ENCODE results near the gene CTNNA2.

The CTNNA2 gene

GRCh38 chr2:79846878-79847277 lies 334.0 kb downstream of the CTNNA2 start:
- no peak for FAIRE-seq
- no peak for DNase-seq (ENCODE audit: low spot score)

DNA sequence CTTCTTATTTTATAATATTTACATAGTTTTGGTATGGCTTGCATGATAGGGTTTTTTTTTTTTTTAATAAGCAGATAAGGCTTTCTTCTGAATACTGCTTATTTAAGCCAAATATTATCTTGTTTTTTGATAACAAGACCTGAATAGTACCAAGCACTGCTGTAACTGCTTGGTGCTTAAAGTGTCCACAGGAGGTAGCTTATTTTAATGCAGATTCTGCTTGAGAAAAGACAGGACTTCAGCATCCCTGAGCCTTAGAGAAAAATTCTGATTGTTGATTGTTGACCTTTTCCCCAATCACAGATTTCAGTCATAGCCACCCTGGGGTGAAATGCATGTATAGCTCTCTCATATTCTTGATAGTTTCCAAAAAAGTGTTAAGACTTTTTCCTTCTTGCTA lies 336.4 kb downstream of the CTNNA2 start:
- no peak for DNase-seq (ENCODE audit: low spot score)
- FAIRE-seq = no peak

DNA sequence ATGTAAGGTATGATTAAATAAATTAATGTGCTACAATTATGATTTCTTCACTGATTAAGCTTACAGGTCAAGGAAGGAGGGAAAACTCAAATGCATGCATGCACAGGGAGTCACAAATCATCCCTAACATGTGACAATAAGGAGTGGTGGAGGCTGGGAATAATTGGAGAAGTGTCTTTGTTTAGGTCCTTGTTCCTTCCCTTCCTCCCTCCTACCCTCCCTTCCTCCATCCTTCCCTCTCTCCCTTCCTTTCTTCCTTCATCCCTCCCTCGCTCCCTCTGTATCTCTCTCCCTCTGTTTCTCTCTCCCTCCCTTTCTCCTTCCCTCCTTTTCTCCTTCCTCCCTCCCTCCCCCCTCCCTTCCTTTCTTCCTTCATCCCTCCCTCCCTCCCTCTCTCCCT lies 337.1 kb downstream of the CTNNA2 start:
- DNase-seq (ENCODE audit: low spot score) = no peak
- no peak for FAIRE-seq

DNA sequence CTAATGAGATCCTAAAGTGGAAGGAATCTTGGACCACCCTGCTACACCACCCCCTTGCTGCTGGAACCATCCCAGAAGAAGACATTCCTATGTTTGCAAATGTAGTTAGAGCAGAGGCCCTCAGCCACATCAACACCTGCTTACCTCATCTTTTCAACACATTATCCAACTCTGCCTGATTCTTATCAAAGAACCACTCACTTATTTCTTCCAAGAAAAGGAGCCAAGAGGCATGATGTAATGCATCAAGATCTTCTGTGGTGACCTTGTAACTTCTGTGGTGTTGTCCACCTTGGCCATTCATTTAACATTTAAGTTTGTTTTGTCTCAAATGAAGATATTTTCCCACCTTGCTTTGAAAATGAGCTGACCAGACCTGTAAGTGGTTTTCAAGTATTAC lies 338.1 kb downstream of the CTNNA2 start:
- no peak for DNase-seq (ENCODE audit: low spot score)
- FAIRE-seq = no peak

DNA sequence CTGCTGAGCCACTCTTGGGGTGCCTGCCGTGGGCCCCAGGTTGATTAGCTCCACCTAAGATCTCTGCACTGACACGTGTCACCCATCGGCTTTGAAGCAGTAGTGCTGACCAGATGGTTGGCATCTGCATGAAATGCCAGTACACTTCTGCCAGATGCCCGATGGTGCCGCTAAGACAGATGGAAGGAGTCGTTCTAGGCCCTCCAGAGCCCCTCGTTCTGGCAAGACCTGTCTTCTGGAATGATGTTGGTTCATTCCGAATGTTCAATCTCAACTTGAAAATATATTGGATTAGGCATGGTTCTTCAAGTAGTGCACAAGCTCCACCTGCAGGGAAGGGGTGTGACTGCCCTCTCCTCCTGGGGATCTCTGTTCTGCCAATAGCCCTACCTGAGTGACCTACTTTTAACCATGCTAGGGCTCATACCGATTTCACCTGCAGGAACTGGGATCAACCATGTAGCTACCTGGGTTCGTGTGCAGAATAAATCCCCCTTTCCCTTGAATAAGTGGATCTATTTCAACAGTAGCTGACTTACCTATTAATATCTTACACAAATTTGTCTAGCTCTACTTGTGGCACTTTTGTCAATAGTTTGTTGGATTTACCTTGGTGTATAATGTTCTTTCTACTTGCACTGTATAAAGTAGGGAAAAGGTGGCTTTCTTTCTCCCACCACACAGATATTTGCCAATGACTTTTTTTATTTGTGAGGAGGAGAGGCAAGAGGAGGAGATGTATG lies 342.6 kb downstream of the CTNNA2 start:
- FAIRE-seq (peak; percentile 74), DNase-seq (ENCODE audit: low spot score) (peak; percentile 38)

DNA sequence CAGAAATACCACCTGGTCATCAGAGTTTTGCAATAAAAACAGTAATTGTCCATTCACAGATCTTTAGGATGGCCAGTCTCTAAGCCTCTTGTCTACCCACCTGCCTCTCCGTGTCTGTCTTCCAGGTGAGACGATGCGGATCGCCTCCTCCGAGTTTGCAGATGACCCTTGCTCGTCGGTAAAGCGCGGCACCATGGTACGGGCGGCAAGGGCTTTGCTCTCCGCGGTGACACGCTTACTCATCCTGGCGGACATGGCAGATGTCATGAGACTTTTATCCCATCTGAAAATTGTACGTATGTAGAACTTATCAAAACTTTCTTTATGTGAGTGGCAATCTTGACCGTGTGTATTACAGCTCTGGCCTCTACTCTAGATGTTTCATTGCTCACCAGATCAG lies 345.0 kb downstream of the CTNNA2 start:
- DNase-seq (ENCODE audit: low spot score) (no peak), FAIRE-seq (no peak)

DNA sequence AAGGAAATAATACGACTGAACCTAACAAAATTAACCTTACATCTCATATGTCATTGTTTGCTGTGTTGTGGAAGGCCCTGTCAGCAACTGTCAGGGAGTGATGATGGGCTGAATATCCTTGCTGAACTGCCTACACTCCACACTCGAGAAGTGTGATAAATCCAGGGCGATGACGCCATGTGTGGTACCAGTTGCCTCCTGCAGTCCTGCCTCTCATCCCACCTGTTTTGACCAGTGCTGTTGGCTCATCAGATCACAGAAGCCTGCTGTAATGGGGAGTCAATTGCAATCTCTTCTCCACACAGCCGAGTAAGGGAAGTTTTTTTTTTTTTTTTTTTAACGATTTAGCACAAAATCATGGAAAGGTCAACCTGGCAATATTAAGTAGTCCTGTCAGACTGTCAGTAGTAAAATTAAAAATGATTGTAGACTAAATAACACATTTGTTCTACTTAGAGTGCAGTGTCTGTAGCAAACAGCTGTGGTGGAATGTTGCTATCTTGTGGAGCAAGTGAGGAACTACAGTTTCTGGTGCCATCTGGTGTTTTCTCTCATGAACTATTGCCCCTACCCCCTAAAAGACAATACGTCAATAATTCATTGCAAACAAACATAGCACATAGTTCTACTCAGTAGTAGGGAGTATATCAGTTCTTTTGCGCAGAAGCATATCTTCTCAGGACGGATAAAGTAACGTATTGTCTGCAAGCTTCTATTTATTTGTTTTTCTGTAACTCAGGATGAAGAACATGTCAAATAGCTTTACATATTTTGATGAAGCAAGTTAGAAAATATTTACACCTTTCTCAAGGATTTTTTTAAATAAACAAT lies 347.6 kb downstream of the CTNNA2 start:
- peak; percentile 54 for DNase-seq (ENCODE audit: low spot score)
- no peak for FAIRE-seq

DNA sequence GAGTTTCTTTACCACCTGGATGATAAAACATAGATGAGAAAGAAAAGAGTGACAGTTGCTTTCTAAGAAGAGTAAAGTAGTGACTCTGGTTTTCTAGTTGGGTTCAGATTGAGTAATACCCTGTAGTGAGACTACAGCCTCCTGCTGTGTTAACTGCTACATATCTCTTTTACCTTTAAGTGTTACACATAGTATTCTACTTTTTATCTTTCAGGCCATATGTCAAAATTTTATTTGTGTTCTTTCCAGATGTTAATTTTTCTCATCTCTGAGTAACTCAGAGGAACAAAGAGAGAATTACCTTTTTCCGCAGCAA lies 348.2 kb downstream of the CTNNA2 start:
- FAIRE-seq = no peak

GRCh38 chr2:79862756-79863155 lies 349.9 kb downstream of the CTNNA2 start:
- FAIRE-seq = no peak
- no peak for DNase-seq (ENCODE audit: low spot score)

More for the DNA sequence above, 348.2 kb downstream of the CTNNA2 start:
- DNase-seq (ENCODE audit: low spot score) = no peak

- FAIRE-seq = no peak
- no peak for DNase-seq (ENCODE audit: low spot score)
Measured at GRCh38 chr2:79872656-79873055, 359.8 kb downstream of the CTNNA2 start.

- no peak for FAIRE-seq
- DNase-seq (ENCODE audit: low spot score) = no peak
Measured at GRCh38 chr2:79874015-79874414, 361.2 kb downstream of the CTNNA2 start.

- FAIRE-seq (no peak), DNase-seq (ENCODE audit: low spot score) (peak; percentile 49)
Measured at GRCh38 chr2:79876430-79876829, 363.6 kb downstream of the CTNNA2 start.

GRCh38 chr2:79882548-79882947 lies 369.7 kb downstream of the CTNNA2 start:
- FAIRE-seq (no peak), DNase-seq (ENCODE audit: low spot score) (no peak)

DNA sequence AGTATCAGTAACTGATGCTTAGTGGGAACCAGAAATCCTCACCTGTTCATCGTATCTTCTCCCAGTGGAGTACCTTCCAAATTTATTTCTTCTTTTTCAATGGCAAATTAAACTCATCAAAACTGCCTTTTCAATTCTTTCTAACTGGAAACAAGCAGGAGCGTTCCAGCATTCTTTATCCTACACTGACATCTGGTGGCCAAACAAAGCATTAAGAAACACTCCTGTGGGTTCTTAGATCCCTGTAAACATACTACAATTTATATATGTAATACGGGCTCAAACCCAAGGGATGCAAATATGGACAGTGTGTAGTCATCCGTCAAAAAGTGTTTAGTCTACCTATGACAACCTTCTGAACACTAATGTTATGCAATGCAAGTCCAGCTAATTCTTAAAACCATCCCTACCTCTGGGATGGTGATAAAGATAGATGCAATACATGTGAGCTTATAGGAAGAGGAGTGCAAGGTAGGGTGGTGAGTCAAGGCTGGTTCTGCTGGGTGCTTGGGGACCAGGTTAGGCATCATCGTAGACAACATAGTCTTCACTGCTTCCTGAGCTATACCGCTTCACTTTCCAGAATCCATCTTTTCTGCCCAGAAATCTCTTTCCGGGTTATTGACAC lies 375.0 kb downstream of the CTNNA2 start:
- DNase-seq (ENCODE audit: low spot score) = peak; percentile 53
- FAIRE-seq = peak; percentile 5

DNA sequence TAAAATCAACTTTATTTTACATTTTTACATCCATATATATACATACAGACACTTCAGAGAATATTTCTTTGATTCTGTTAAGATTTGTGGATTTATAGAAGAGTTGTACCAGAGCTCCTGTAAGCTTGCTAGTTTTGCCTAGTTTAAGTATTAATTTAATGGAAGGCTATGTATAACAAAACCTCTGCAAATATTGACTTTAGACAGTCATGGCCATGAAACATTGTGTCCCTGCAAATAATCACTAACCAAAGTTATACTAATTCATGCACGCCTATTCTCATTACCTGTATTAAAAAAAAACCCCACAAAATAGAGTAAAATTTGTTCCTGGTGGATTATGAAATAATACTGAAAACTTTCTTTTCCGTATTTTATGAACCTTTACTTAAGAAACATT lies 379.3 kb downstream of the CTNNA2 start:
- DNase-seq (ENCODE audit: low spot score) (no peak), FAIRE-seq (no peak)

DNA sequence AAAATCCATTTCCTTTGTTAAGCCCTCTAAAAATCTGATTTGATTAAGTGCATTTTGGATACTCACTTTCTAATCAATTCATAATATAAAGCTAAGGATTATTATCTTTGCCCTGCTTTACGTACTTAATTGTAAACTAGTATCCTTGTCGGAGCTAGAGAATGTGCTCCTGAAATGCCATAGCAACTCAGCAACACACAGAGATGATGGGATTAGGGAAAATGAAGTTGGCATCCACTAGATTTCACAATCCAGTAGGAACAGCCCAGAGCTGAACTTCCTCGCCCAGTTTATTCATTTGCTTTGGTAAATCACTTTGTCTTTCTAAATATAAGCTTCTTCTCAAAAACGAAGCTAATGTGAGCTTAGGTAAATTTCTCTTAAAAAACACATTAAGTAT lies 386.3 kb downstream of the CTNNA2 start:
- no peak for DNase-seq (ENCODE audit: low spot score)
- no peak for FAIRE-seq

- FAIRE-seq = no peak
- no peak for DNase-seq (ENCODE audit: low spot score)
Measured at GRCh38 chr2:79901161-79901560, 388.3 kb downstream of the CTNNA2 start.

DNA sequence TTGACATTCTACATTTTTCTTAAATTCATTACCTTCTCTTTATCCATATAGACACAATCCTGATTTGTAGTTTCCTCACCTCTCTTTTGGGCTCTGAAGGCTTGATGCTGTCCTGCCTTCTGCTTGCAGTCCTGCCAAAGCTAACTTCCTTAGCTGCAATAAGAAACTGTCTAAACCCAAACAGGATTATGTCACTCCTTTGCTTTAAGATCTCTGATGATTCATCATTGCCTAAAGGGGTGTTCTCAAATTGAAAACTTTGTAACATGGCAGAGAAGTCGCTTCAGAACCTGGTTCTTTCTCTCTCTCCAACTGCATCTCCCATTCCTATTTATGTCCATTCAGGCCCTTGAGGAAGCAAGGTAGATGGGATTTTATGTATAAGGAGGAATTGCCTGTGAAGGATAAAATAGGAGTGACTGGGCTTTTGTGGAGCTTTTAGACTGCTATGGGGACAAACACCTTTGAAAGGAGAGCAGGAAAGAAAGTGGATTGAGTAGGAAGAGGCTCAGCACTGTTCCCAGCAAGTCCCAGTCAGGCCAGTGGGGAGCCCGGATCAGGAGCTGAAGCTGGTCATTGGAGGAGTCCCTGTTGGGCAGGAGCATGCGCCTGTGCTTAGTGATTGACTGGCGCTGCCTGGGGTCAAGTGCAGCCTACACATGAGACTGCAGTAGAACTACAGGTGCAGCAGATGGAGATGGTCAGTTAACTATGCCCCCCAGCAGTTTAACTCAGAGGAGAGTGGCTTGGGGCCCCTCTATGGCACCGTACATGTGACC lies 390.6 kb downstream of the CTNNA2 start:
- no peak for FAIRE-seq
- no peak for DNase-seq (ENCODE audit: low spot score)

DNA sequence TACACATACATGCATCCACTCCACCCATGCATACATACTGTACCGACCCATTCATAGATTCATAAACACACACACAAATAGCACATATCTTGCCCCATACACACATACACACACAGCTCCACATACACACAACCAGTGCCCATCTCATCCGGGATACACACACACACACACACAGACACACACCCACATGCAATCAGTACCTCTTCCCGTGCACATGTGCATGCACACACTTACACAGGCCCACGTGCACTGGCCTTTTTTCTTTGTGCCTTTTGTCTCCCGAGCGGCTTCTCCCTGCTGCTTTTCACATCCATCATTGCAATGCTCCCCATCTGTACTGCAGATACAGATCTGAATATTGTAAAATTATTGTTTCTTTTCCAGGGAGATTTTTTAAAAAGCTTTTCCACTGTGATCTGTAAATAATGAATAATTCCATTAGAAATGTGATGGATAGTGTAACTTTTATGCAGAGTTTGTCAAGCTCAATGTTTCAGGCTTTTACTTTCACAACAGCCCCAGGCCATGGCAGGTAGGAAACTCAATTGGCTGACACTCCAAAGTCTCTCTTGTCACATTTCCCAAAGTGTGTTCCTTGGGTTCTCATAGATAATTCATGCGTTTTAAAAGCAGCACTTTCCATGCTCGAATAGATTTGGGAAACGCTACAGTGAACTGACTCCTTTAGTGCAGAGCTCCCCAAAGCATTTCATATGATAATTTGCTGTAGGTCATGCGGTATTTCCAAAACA lies 393.5 kb downstream of the CTNNA2 start:
- no peak for DNase-seq (ENCODE audit: low spot score)
- FAIRE-seq = peak; percentile 20

DNA sequence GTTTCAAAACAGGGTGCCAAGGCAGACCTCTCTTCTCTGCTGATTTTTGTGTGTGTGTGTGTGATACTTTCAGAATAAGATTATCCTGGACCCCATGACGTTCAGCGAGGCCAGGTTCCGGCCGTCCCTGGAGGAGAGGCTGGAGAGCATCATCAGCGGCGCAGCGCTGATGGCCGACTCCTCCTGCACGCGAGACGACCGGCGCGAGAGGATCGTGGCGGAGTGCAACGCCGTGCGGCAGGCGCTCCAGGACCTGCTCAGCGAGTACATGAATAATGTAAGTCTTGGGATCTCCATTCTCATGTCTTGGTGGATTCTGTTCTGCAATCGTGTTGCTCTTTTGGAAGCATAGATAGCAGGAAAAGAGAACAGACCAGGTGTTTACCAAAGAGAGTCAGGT lies 396.7 kb downstream of the CTNNA2 start:
- DNase-seq (ENCODE audit: low spot score) (no peak), FAIRE-seq (no peak)

DNA sequence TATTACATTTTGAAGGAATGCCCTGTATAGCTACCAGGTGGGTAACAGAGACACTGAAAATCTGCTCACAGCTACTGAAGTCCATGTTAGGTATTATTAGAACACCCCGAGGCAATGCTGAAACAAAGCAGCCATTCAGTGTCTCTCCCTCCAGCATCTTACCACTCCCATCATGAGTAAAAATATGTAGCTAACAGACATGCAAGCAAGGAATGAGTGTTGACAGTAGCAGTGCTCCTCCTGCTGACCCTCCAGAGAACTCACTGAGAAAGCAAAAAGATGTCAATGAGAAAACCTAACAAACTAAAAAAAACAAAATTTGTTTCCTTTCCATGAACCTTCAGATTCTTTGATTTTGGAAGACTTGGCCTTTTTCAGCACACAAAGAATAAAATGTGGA lies 397.8 kb downstream of the CTNNA2 start:
- FAIRE-seq (peak; percentile 63), DNase-seq (ENCODE audit: low spot score) (no peak)
